GM06990 (cell line): ENCODE measurements around the gene DGKD.

Experiments used
- DNase-seq: peaks from one replicate; pipeline ENCODE4 v3.0.0-alpha.2; 2011; ENCODE audit not compliant: insufficient read length; ENCODE audit errors: extremely low read depth
- H3K27me3 ChIP-seq: replicated peaks from 2 replicates; pipeline ENCODE4 v1.6.0; 2011; ENCODE audit warnings: low read length; ENCODE audit not compliant: control insufficient read depth, insufficient read depth
- H3K36me3 ChIP-seq: 2 replicates; pipeline ENCODE4 v1.5.1; 2011; ENCODE audit warnings: low read length; ENCODE audit not compliant: control insufficient read depth, insufficient read depth
- H3K4me3 ChIP-seq: replicated peaks from 2 replicates; pipeline ENCODE4 v1.5.1; 2011; ENCODE audit warnings: low read depth, mild to moderate bottlenecking, control low read depth, low read length
- TF ChIP-seq, protein P1 (sequence below): IDR thresholded peaks from 2 replicates; pipeline ENCODE4 v1.5.1; 2011; ENCODE audit warnings: low read length, control low read depth, mild to moderate bottlenecking, inconsistent platforms; ENCODE audit not compliant: insufficient read depth, poor library complexity, severe bottlenecking

The DGKD gene

GRCh38 chr2:233479616-233480489 is 125.6 kb downstream of the DGKD start:
- Histone ChIP-seq H3K27me3 (no peaks in the 10 kb centered on the region), H3K4me3 (no peak overlapping the region), H3K36me3 (peaks cover 11% of the 10 kb centered on the region)
- DNase-seq = no peak
- TF ChIP-seq, protein P1, sequence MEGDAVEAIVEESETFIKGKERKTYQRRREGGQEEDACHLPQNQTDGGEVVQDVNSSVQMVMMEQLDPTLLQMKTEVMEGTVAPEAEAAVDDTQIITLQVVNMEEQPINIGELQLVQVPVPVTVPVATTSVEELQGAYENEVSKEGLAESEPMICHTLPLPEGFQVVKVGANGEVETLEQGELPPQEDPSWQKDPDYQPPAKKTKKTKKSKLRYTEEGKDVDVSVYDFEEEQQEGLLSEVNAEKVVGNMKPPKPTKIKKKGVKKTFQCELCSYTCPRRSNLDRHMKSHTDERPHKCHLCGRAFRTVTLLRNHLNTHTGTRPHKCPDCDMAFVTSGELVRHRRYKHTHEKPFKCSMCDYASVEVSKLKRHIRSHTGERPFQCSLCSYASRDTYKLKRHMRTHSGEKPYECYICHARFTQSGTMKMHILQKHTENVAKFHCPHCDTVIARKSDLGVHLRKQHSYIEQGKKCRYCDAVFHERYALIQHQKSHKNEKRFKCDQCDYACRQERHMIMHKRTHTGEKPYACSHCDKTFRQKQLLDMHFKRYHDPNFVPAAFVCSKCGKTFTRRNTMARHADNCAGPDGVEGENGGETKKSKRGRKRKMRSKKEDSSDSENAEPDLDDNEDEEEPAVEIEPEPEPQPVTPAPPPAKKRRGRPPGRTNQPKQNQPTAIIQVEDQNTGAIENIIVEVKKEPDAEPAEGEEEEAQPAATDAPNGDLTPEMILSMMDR = no peak

- Histone ChIP-seq H3K27me3 (no peaks in the 10 kb centered on the region), H3K36me3 (peaks cover 11% of the 10 kb centered on the region), H3K4me3 (no peak overlapping the region)
- TF ChIP-seq, protein P1 = no peak
- no peak for DNase-seq
Observed at GRCh38 chr2:233480490-233481202, 126.4 kb downstream of the DGKD start.

- H3K27me3 ChIP-seq = no peaks in the 10 kb centered on the region
- H3K36me3 ChIP-seq = peaks cover 6% of the 10 kb centered on the region
- TF ChIP-seq, protein P1 = no peak
- no peak for DNase-seq
- H3K4me3 ChIP-seq = no peak overlapping the region
Observed at GRCh38 chr2:233481368-233482142, 127.3 kb downstream of the DGKD start.

- TF ChIP-seq, protein P1 = no peak
- H3K27me3 ChIP-seq = no peaks in the 10 kb centered on the region
- no peak overlapping the region for H3K4me3 ChIP-seq
- H3K36me3 ChIP-seq = peaks cover 6% of the 10 kb centered on the region
- no peak for DNase-seq
Observed at GRCh38 chr2:233482616-233483015, 128.3 kb downstream of the DGKD start.

- Histone ChIP-seq H3K27me3 (no peaks in the 10 kb centered on the region), H3K36me3 (peaks cover 7% of the 10 kb centered on the region), H3K4me3 (no peak overlapping the region)
- TF ChIP-seq, protein P1 = no peak
- no peak for DNase-seq
Observed at GRCh38 chr2:233485726-233486125, 131.4 kb downstream of the DGKD start.
